ENCODE data around the gene RPTOR.

RPTOR gene

GRCh38 chr17:80646328-80646727 lies 101.7 kb downstream of the RPTOR start:
- H3K27me3 Mint-ChIP-seq = no peaks in the 10 kb centered on the region
- H3K27ac Mint-ChIP-seq = no peak overlapping the region
- H3K4me3 Mint-ChIP-seq = no peak overlapping the region
- H3K36me3 Mint-ChIP-seq = peaks cover 27% of the 10 kb centered on the region
- H3K9me3 Mint-ChIP-seq = no peaks in the 10 kb centered on the region
- H3K4me1 Mint-ChIP-seq = peaks cover 91% of the 10 kb centered on the region

GRCh38 chr17:80647746-80648145 lies 103.1 kb downstream of the RPTOR start:
- peak overlapping the region; percentile 71 for H3K4me3 Mint-ChIP-seq
- peaks cover 27% of the 10 kb centered on the region for H3K36me3 Mint-ChIP-seq
- H3K9me3 Mint-ChIP-seq = no peaks in the 10 kb centered on the region
- no peaks in the 10 kb centered on the region for H3K27me3 Mint-ChIP-seq
- peaks cover 91% of the 10 kb centered on the region for H3K4me1 Mint-ChIP-seq
- H3K27ac Mint-ChIP-seq = peak overlapping the region; percentile 96

- peak overlapping the region; percentile 60 for H3K4me3 Mint-ChIP-seq
- no peaks in the 10 kb centered on the region for H3K9me3 Mint-ChIP-seq
- peaks cover 83% of the 10 kb centered on the region for H3K4me1 Mint-ChIP-seq
- peak overlapping the region; percentile 94 for H3K27ac Mint-ChIP-seq
- no peaks in the 10 kb centered on the region for H3K27me3 Mint-ChIP-seq
- H3K36me3 Mint-ChIP-seq = peaks cover 34% of the 10 kb centered on the region
Measured at GRCh38 chr17:80649200-80649644, 104.6 kb downstream of the RPTOR start.

GRCh38 chr17:80649672-80650330 lies 105.2 kb downstream of the RPTOR start:
- peak overlapping the region; percentile 94 for H3K27ac Mint-ChIP-seq
- H3K4me1 Mint-ChIP-seq = peaks cover 83% of the 10 kb centered on the region
- no peaks in the 10 kb centered on the region for H3K9me3 Mint-ChIP-seq
- H3K27me3 Mint-ChIP-seq = no peaks in the 10 kb centered on the region
- peak overlapping the region; percentile 60 for H3K4me3 Mint-ChIP-seq
- H3K36me3 Mint-ChIP-seq = peaks cover 35% of the 10 kb centered on the region

GRCh38 chr17:80650331-80650672 lies 105.7 kb downstream of the RPTOR start:
- H3K36me3 Mint-ChIP-seq = peaks cover 35% of the 10 kb centered on the region
- H3K27ac Mint-ChIP-seq = peak overlapping the region; percentile 94
- no peak overlapping the region for H3K4me3 Mint-ChIP-seq
- no peaks in the 10 kb centered on the region for H3K9me3 Mint-ChIP-seq
- H3K27me3 Mint-ChIP-seq = no peaks in the 10 kb centered on the region
- peaks cover 78% of the 10 kb centered on the region for H3K4me1 Mint-ChIP-seq

GRCh38 chr17:80650751-80651518 lies 106.3 kb downstream of the RPTOR start:
- Mint-ChIP-seq H3K27ac (peak overlapping the region; percentile 91), H3K4me3 (no peak overlapping the region), H3K4me1 (peaks cover 77% of the 10 kb centered on the region), H3K36me3 (peaks cover 31% of the 10 kb centered on the region), H3K9me3 (no peaks in the 10 kb centered on the region), H3K27me3 (no peaks in the 10 kb centered on the region)

GRCh38 chr17:80652756-80653330 lies 108.2 kb downstream of the RPTOR start:
- H3K4me3 Mint-ChIP-seq = no peak overlapping the region
- H3K36me3 Mint-ChIP-seq = peaks cover 27% of the 10 kb centered on the region
- no peaks in the 10 kb centered on the region for H3K9me3 Mint-ChIP-seq
- H3K27ac Mint-ChIP-seq = peak overlapping the region; percentile 88
- no peaks in the 10 kb centered on the region for H3K27me3 Mint-ChIP-seq
- peaks cover 75% of the 10 kb centered on the region for H3K4me1 Mint-ChIP-seq

- H3K36me3 Mint-ChIP-seq = peaks cover 26% of the 10 kb centered on the region
Measured at GRCh38 chr17:80653856-80654255, 109.2 kb downstream of the RPTOR start.

GRCh38 chr17:80655608-80656007 lies 111.0 kb downstream of the RPTOR start:
- Mint-ChIP-seq H3K27me3 (no peaks in the 10 kb centered on the region), H3K36me3 (peaks cover 19% of the 10 kb centered on the region), H3K4me1 (peaks cover 59% of the 10 kb centered on the region), H3K4me3 (no peak overlapping the region), H3K27ac (peak overlapping the region; percentile 46), H3K9me3 (no peaks in the 10 kb centered on the region)

More at GRCh38 chr17:80653856-80654255, 109.2 kb downstream of the RPTOR start:
- H3K4me1 Mint-ChIP-seq = peaks cover 75% of the 10 kb centered on the region
- no peaks in the 10 kb centered on the region for H3K27me3 Mint-ChIP-seq
- no peaks in the 10 kb centered on the region for H3K9me3 Mint-ChIP-seq
- peak overlapping the region; percentile 20 for H3K27ac Mint-ChIP-seq
- H3K4me3 Mint-ChIP-seq = no peak overlapping the region

GRCh38 chr17:80656590-80656989 lies 112.0 kb downstream of the RPTOR start:
- no peak overlapping the region for H3K4me3 Mint-ChIP-seq
- peaks cover 12% of the 10 kb centered on the region for H3K36me3 Mint-ChIP-seq
- no peaks in the 10 kb centered on the region for H3K9me3 Mint-ChIP-seq
- H3K27me3 Mint-ChIP-seq = no peaks in the 10 kb centered on the region
- H3K4me1 Mint-ChIP-seq = peaks cover 57% of the 10 kb centered on the region
- H3K27ac Mint-ChIP-seq = peak overlapping the region; percentile 93

GRCh38 chr17:80657561-80657960 lies 112.9 kb downstream of the RPTOR start:
- H3K4me3 Mint-ChIP-seq = no peak overlapping the region
- peak overlapping the region; percentile 59 for H3K27ac Mint-ChIP-seq
- no peaks in the 10 kb centered on the region for H3K9me3 Mint-ChIP-seq
- no peaks in the 10 kb centered on the region for H3K27me3 Mint-ChIP-seq
- peaks cover 61% of the 10 kb centered on the region for H3K4me1 Mint-ChIP-seq
- H3K36me3 Mint-ChIP-seq = peaks cover 12% of the 10 kb centered on the region

- Mint-ChIP-seq H3K36me3 (peaks cover 8% of the 10 kb centered on the region), H3K27ac (peak overlapping the region; percentile 47), H3K4me3 (no peak overlapping the region), H3K4me1 (peaks cover 66% of the 10 kb centered on the region), H3K9me3 (no peaks in the 10 kb centered on the region), H3K27me3 (no peaks in the 10 kb centered on the region)
Measured at GRCh38 chr17:80658821-80659220, 114.2 kb downstream of the RPTOR start.

- H3K36me3 Mint-ChIP-seq = peaks cover 4% of the 10 kb centered on the region
Measured at GRCh38 chr17:80659651-80660050, 115.0 kb downstream of the RPTOR start.

GRCh38 chr17:80660527-80661198 lies 116.0 kb downstream of the RPTOR start:
- Mint-ChIP-seq H3K27ac (peak overlapping the region; percentile 18), H3K4me3 (no peak overlapping the region), H3K9me3 (no peaks in the 10 kb centered on the region), H3K36me3 (peaks cover 4% of the 10 kb centered on the region), H3K27me3 (no peaks in the 10 kb centered on the region), H3K4me1 (peaks cover 76% of the 10 kb centered on the region)

More at GRCh38 chr17:80659651-80660050, 115.0 kb downstream of the RPTOR start:
- H3K4me1 Mint-ChIP-seq = peaks cover 71% of the 10 kb centered on the region
- H3K4me3 Mint-ChIP-seq = no peak overlapping the region
- no peak overlapping the region for H3K27ac Mint-ChIP-seq
- no peaks in the 10 kb centered on the region for H3K27me3 Mint-ChIP-seq
- no peaks in the 10 kb centered on the region for H3K9me3 Mint-ChIP-seq

GRCh38 chr17:80662557-80662956 lies 117.9 kb downstream of the RPTOR start:
- no peaks in the 10 kb centered on the region for H3K27me3 Mint-ChIP-seq
- H3K4me1 Mint-ChIP-seq = peaks cover 80% of the 10 kb centered on the region
- H3K9me3 Mint-ChIP-seq = no peaks in the 10 kb centered on the region
- H3K4me3 Mint-ChIP-seq = no peak overlapping the region
- H3K27ac Mint-ChIP-seq = peak overlapping the region; percentile 36
- H3K36me3 Mint-ChIP-seq = peaks cover 10% of the 10 kb centered on the region
